Omental fat pad (tissue), 4 donors: ENCODE data around the gene FRG2C. TPM values are rescaled to one million over a fixed set of nuclear protein-coding genes. Genes with fewer than 3 reads are reported as not detected.
"Not testable (repeated sequence)": the region's sequence is repeated elsewhere in the genome, so short reads cannot be mapped to it uniquely, and the experiment has no call there.

Source experiments
- ATAC-seq: fragments of 150-250 bp; one replicate; pipeline ENCODE4 v1.9.1; 2016; ENCODE audit warnings: mild to moderate bottlenecking, moderate library complexity; ENCODE audit not compliant: low FRiP score
- DNase-seq: peaks from one replicate; pipeline ENCODE4 v3.0.0-alpha.2; 2019; ENCODE audit warnings: low spot score
- CTCF ChIP-seq, 3 donors: fragments of 450-650 bp; IDR thresholded peaks; one replicate each; pipeline ENCODE4 v1.5.1; 2016 to 2017; ENCODE audit warnings: antibody characterized with exemption in 3 of 3, mild to moderate bottlenecking in 3 of 3, moderate library complexity in 2 of 3
- total RNA-seq, 4 donors: library from RNA; depleted of rRNA; stranded (reverse); fragments of >200 nt; gene quantifications; one replicate each; pipeline ENCODE4 v1.1.0, GENCODE V29; 2016

FRG2C gene
- total RNA-seq, 4 donors from 2014 or later = not detected

GRCh38 chr3:75665626-75666025 is 1.5 kb downstream of the FRG2C start:
- not testable (repeated sequence) for DNase-seq, ATAC-seq

GRCh38 chr3:75667757-75668701 is 3.9 kb downstream of the FRG2C start:
- not testable (repeated sequence) for DNase-seq, ATAC-seq

GRCh38 chr3:75668759-75669347 is 4.7 kb downstream of the FRG2C start:
- DNase-seq = peak; percentile 67
- ATAC-seq = peak; percentile 92

GRCh38 chr3:75669348-75670297 is 5.5 kb downstream of the FRG2C start:
- peak; percentile 77 for ATAC-seq
- not testable (repeated sequence) for DNase-seq

GRCh38 chr3:75670298-75671286 is 6.5 kb downstream of the FRG2C start:
- not testable (repeated sequence) for ATAC-seq, DNase-seq

- not testable (repeated sequence) for ATAC-seq, DNase-seq
Measured at GRCh38 chr3:75671287-75672139, 7.4 kb downstream of the FRG2C start.

- not testable (repeated sequence) for ATAC-seq
Measured at GRCh38 chr3:75672140-75672775, 8.1 kb downstream of the FRG2C start.

GRCh38 chr3:75683965-75684364 is 19.8 kb downstream of the FRG2C start:
- ATAC-seq, DNase-seq: not testable (repeated sequence)

More at GRCh38 chr3:75672140-75672775, 8.1 kb downstream of the FRG2C start:
- not testable (repeated sequence) for DNase-seq

GRCh38 chr3:75687323-75687722 is 23.2 kb downstream of the FRG2C start:
- no peak for TF ChIP-seq CTCF (IDR thresholded peaks at IDR 0.05)
- DNase-seq (no peak), ATAC-seq (no peak)

GRCh38 chr3:75692061-75692460 is 27.9 kb downstream of the FRG2C start:
- no peak for ATAC-seq
- DNase-seq = no peak

More at GRCh38 chr3:75692061-75692460, 27.9 kb downstream of the FRG2C start:
- no peak for TF ChIP-seq CTCF (IDR thresholded peaks at IDR 0.05)
